Measurements from ENCODE around the gene GRAMD1C. TPM values are rescaled to one million over a fixed set of nuclear protein-coding genes. Genes with fewer than 3 reads are reported as not detected.
A peak's percentile ranks its signal among the peaks of the same experiment; 100 is the strongest.

Gene GRAMD1C
- total RNA-seq, 6 donors from 2014 or later = 3.7 to 40.1 (median 6.3) TPM

DNA sequence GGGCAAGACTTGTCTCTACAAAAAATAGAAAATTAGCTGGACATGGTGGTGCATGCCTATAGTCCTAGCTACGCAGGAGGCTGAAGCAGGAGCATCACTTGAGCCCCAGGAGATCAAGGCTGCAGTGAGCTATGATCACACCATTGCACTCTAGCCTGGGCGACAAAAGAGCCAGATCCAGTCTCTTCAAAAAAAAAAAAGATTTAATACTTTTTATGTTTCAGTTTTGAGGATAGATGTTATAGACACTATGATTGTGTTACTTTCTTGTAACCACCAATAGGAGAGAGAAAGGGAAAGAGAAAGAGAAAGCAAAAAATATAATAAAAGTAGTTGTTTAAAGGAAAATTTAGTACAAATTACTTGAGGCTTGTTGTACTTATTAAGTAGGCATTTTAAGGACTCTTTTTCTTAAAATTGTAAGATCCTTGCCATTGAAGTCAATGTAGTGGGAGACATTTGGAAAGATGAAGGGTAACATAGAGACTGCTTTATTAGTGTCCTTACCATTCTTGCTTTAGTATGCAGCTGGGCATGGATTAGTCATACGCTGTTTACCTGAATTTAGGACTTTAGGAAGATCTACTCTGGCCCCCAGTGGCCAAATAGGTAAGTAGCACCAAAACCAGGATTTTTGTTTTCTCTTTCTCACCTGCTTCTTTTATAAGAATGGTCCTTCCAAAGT lies 74.1 kb downstream of the GRAMD1C start:
- ATAC-seq (ENCODE audit: low FRiP score in 2 of 2) (peak; percentile 73 to 85), DNase-seq (peak in 1 of 2 donors; percentile 37)
- no peak for TF ChIP-seq EP300 (IDR thresholded peaks at IDR 0.05)
- TF ChIP-seq, protein P1, sequence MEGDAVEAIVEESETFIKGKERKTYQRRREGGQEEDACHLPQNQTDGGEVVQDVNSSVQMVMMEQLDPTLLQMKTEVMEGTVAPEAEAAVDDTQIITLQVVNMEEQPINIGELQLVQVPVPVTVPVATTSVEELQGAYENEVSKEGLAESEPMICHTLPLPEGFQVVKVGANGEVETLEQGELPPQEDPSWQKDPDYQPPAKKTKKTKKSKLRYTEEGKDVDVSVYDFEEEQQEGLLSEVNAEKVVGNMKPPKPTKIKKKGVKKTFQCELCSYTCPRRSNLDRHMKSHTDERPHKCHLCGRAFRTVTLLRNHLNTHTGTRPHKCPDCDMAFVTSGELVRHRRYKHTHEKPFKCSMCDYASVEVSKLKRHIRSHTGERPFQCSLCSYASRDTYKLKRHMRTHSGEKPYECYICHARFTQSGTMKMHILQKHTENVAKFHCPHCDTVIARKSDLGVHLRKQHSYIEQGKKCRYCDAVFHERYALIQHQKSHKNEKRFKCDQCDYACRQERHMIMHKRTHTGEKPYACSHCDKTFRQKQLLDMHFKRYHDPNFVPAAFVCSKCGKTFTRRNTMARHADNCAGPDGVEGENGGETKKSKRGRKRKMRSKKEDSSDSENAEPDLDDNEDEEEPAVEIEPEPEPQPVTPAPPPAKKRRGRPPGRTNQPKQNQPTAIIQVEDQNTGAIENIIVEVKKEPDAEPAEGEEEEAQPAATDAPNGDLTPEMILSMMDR (IDR thresholded peaks at IDR 0.05) = peak; percentile 29 to 78 (median 62)
- Histone ChIP-seq H3K36me3 (no peaks in the 10 kb centered on the region), H3K9me3 (no peaks in the 10 kb centered on the region), H3K27ac (no peak overlapping the region), H3K27me3 (no peaks in the 10 kb centered on the region), H3K4me1 (no peaks in the 10 kb centered on the region), H3K4me3 (no peak overlapping the region)
- 55 to 63% methylated on average over 3 of the region's 3 CpGs for WGBS, 2 donors

DNA sequence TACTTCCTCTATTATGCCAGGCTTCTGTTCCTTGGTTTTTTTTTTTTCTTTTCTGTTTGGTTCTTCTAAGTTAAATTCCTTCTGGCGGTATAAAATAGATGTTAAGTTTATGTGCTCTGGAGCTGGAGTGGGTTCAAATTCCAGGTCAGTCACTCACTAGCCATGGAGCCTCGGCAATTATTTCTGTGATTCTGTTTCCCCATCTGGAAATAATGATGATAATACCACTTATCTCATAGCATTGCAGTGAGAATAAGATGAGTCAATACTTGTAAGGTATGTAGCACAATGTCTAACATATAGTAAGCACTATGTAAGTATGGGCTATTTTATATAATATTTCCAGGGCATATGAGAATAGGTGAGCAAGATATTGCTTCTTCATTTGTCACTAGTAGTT lies 76.1 kb downstream of the GRAMD1C start:
- Histone ChIP-seq H3K4me1 (no peaks in the 10 kb centered on the region), H3K27me3 (no peaks in the 10 kb centered on the region), H3K27ac (no peak overlapping the region), H3K4me3 (no peak overlapping the region), H3K36me3 (no peaks in the 10 kb centered on the region), H3K9me3 (no peaks in the 10 kb centered on the region)
- DNase-seq = no peak
- no peak for ATAC-seq (ENCODE audit: low FRiP score in 2 of 2)
- 78 to 79% methylated on average over 2 of the region's 2 CpGs for WGBS, 2 donors
- TF ChIP-seq, protein P1 (IDR thresholded peaks at IDR 0.05) = no peak
- TF ChIP-seq POLR2AphosphoS5 (IDR thresholded peaks at IDR 0.05) = no peak

DNA sequence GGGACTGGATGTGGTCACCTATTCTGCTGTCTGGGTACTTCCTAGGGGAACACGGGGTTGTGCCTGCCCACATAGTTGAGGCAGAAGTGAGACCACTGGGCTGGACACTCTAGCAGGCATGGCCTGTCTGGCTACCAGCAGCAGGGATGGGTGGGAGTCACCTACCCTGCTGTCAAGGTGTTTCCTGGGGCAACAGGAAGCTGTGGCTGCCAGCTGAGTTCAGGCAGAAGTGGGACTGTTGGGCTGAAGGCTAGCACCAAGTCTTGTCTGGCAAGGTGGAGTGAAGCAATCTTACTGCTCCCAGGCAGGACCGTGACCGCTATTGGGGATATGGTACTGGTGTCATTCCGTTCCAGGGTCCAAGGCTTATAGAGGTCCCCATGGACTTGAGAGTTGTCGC lies 89.0 kb downstream of the GRAMD1C start:
- no peaks in the 10 kb centered on the region for H3K4me1 ChIP-seq
- ATAC-seq (ENCODE audit: low FRiP score in 2 of 2) (peak in 1 of 2 donors; percentile 46), DNase-seq (no peak)
- no peak overlapping the region for H3K4me3 ChIP-seq
- H3K36me3 ChIP-seq = no peaks in the 10 kb centered on the region
- TF ChIP-seq, protein P1 (IDR thresholded peaks at IDR 0.05) = no peak
- TF ChIP-seq POLR2AphosphoS5 (IDR thresholded peaks at IDR 0.05) = no peak
- TF ChIP-seq POLR2A (IDR thresholded peaks at IDR 0.05) = no peak
- TF ChIP-seq EP300 (IDR thresholded peaks at IDR 0.05) = no peak
- H3K9me3 ChIP-seq = peaks cover 0 to 12% (median 3%) of the 10 kb centered on the region in 4 donors
- H3K27me3 ChIP-seq = no peaks in the 10 kb centered on the region
- 80 to 83% methylated on average over 1 to 5 of the region's 5 CpGs for WGBS, 2 donors
- no peak overlapping the region for H3K27ac ChIP-seq

DNA sequence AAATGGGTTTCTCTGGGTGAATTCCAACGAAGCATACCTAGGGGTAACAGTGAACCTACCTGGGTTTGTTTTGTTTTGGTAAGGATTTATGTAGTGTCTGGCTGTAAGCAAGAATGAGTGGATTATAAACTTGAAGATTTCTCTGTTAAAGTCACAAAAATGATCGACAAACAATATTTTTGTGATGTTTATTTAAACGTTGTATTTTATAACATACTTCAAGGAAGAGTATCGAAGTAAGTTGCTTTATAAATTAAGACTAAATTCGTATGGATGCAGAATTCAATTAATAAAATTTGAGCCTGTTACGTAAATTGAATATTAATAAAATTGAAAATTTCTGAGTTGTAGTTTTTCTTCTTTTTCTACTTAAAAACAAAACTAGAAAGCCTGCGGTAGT lies 108.2 kb downstream of the GRAMD1C start:
- Histone ChIP-seq H3K4me3 (peak overlapping the region in 3 of 4 donors; percentile 57 to 89 (median 79)), H3K27ac (peak overlapping the region in 2 of 4 donors; percentile 69 to 72), H3K27me3 (no peaks in the 10 kb centered on the region), H3K4me1 (peaks cover 4 to 14% (median 9%) of the 10 kb centered on the region in 4 donors), H3K36me3 (no peaks in the 10 kb centered on the region), H3K9me3 (no peaks in the 10 kb centered on the region)
- no peak for DNase-seq
- no peak for TF ChIP-seq POLR2AphosphoS5 (IDR thresholded peaks at IDR 0.05)
- TF ChIP-seq, protein P1 (IDR thresholded peaks at IDR 0.05) = no peak
- no peak for TF ChIP-seq EP300 (IDR thresholded peaks at IDR 0.05)
- TF ChIP-seq POLR2A (IDR thresholded peaks at IDR 0.05) = no peak
- no peak for ATAC-seq (ENCODE audit: low FRiP score in 2 of 2)
- 80 to 86% methylated on average over 7 of the region's 7 CpGs for WGBS, 2 donors
